ENCODE results near the gene CPNE7.

- TF ChIP-seq CTCF (IDR thresholded peaks at IDR 0.05; ENCODE audit: insufficient read depth, low read length, poor library complexity, severe bottlenecking) (no peak), EZH2phosphoT487 (conservative IDR thresholded peaks at IDR 0.05; ENCODE audit: low read length) (no peak)
Observed at GRCh38 chr16:89552913-89553312, 22.6 kb upstream of the CPNE7 start.

All from SU-DHL-6 (cell line).